WTC11 (cell line): Measurements from ENCODE around the gene DCTN1.

Experiments used
- FOXP1 ChIP-seq: sonication (generic); formaldehyde crosslinking; IDR thresholded peaks from 2 replicates; pipeline ENCODE4 v1.8.0; 2022; ENCODE audit warnings: missing genetic modification reagents, mild to moderate bottlenecking, moderate library complexity, borderline replicate concordance
- NFYB ChIP-seq: sonication (generic); formaldehyde crosslinking; conservative IDR thresholded peaks from 2 replicates; pipeline ENCODE4 v1.8.0; 2022; ENCODE audit warnings: low read depth, missing genetic modification reagents

DNA sequence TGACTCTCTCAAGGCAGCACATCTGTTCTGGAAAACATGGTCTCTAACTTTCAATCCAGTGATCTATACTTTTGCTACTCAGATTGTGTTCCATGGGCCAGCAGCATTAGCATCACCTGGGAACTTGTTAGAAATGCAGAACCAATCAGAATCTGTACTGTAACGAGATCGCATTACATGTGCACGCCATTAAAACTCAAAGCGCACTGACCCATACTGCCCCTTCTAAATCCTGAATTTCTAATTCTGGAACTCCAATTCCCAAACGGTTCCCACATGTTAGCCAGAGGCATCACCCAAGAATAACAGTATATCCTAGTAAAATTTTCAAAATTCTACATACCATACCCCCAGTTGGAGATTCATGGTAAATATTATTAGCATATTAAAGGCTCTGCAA lies 10.5 kb upstream of the DCTN1 start:
- TF ChIP-seq NFYB (CRISPR knock-in tag) (no peak), FOXP1 (CRISPR knock-in tag) (no peak)
